T-helper 1 cell treated with Interleukin-12 subunit alpha and Interleukin-12 subunit beta and Interleukin-4 antibody, amounts not matched to agents 30 μg/mL and 1 μg/mL, for 36 hours (primary cell): ENCODE results near the gene CTIF.

Source experiments
- H3K27ac Mint-ChIP-seq: one replicate; pipeline ENCODE4 v1.8.0; 2021; ENCODE audit warnings: mild to moderate bottlenecking, mixed read lengths
- H3K27me3 Mint-ChIP-seq: one replicate; pipeline ENCODE4 v1.8.0; 2021; ENCODE audit warnings: low read depth, mixed read lengths
- H3K36me3 Mint-ChIP-seq: one replicate; pipeline ENCODE4 v1.8.0; 2021; ENCODE audit warnings: low read depth, mixed read lengths
- H3K4me1 Mint-ChIP-seq: one replicate; pipeline ENCODE4 v1.8.0; 2021; ENCODE audit warnings: low read depth, mixed read lengths
- H3K4me3 Mint-ChIP-seq: one replicate; pipeline ENCODE4 v1.8.0; 2021; ENCODE audit warnings: mild to moderate bottlenecking, moderate library complexity, mixed read lengths
- H3K9me3 Mint-ChIP-seq: one replicate; pipeline ENCODE4 v1.8.0; 2021; ENCODE audit warnings: mixed read lengths

CTIF gene

GRCh38 chr18:48607056-48607984 lies 68.5 kb downstream of the CTIF start:
- H3K36me3 Mint-ChIP-seq = no peaks in the 10 kb centered on the region
- H3K27ac Mint-ChIP-seq = no peak overlapping the region
- H3K9me3 Mint-ChIP-seq = no peaks in the 10 kb centered on the region
- no peak overlapping the region for H3K4me3 Mint-ChIP-seq
- no peaks in the 10 kb centered on the region for H3K4me1 Mint-ChIP-seq
- H3K27me3 Mint-ChIP-seq = no peaks in the 10 kb centered on the region

GRCh38 chr18:48608581-48608980 lies 69.8 kb downstream of the CTIF start:
- H3K4me1 Mint-ChIP-seq = no peaks in the 10 kb centered on the region
- H3K27ac Mint-ChIP-seq = no peak overlapping the region
- no peaks in the 10 kb centered on the region for H3K27me3 Mint-ChIP-seq

GRCh38 chr18:48609114-48609513 lies 70.3 kb downstream of the CTIF start:
- Mint-ChIP-seq H3K27ac (no peak overlapping the region), H3K9me3 (no peaks in the 10 kb centered on the region), H3K27me3 (no peaks in the 10 kb centered on the region), H3K36me3 (no peaks in the 10 kb centered on the region), H3K4me3 (no peak overlapping the region), H3K4me1 (no peaks in the 10 kb centered on the region)

More at GRCh38 chr18:48608581-48608980, 69.8 kb downstream of the CTIF start:
- Mint-ChIP-seq H3K9me3 (no peaks in the 10 kb centered on the region), H3K36me3 (no peaks in the 10 kb centered on the region), H3K4me3 (no peak overlapping the region)

GRCh38 chr18:48609820-48610815 lies 71.3 kb downstream of the CTIF start:
- Mint-ChIP-seq H3K4me1 (no peaks in the 10 kb centered on the region), H3K4me3 (no peak overlapping the region), H3K9me3 (no peaks in the 10 kb centered on the region), H3K36me3 (no peaks in the 10 kb centered on the region), H3K27ac (no peak overlapping the region), H3K27me3 (no peaks in the 10 kb centered on the region)

GRCh38 chr18:48611203-48611602 lies 72.4 kb downstream of the CTIF start:
- no peaks in the 10 kb centered on the region for H3K36me3 Mint-ChIP-seq
- H3K4me1 Mint-ChIP-seq = no peaks in the 10 kb centered on the region
- no peaks in the 10 kb centered on the region for H3K9me3 Mint-ChIP-seq
- no peak overlapping the region for H3K4me3 Mint-ChIP-seq
- no peak overlapping the region for H3K27ac Mint-ChIP-seq
- no peaks in the 10 kb centered on the region for H3K27me3 Mint-ChIP-seq

GRCh38 chr18:48611785-48612480 lies 73.1 kb downstream of the CTIF start:
- no peaks in the 10 kb centered on the region for H3K27me3 Mint-ChIP-seq
- H3K9me3 Mint-ChIP-seq = no peaks in the 10 kb centered on the region
- no peak overlapping the region for H3K27ac Mint-ChIP-seq
- H3K4me3 Mint-ChIP-seq = no peak overlapping the region
- no peaks in the 10 kb centered on the region for H3K4me1 Mint-ChIP-seq
- H3K36me3 Mint-ChIP-seq = no peaks in the 10 kb centered on the region

- no peak overlapping the region for H3K4me3 Mint-ChIP-seq
- H3K27ac Mint-ChIP-seq = no peak overlapping the region
- H3K4me1 Mint-ChIP-seq = no peaks in the 10 kb centered on the region
- no peaks in the 10 kb centered on the region for H3K36me3 Mint-ChIP-seq
- H3K9me3 Mint-ChIP-seq = no peaks in the 10 kb centered on the region
- H3K27me3 Mint-ChIP-seq = no peaks in the 10 kb centered on the region
Measured at GRCh38 chr18:48612511-48612910, 73.7 kb downstream of the CTIF start.

GRCh38 chr18:48612917-48613316 lies 74.1 kb downstream of the CTIF start:
- Mint-ChIP-seq H3K4me3 (no peak overlapping the region), H3K4me1 (no peaks in the 10 kb centered on the region), H3K27ac (no peak overlapping the region), H3K27me3 (no peaks in the 10 kb centered on the region), H3K9me3 (no peaks in the 10 kb centered on the region), H3K36me3 (no peaks in the 10 kb centered on the region)

- no peaks in the 10 kb centered on the region for H3K36me3 Mint-ChIP-seq
- no peaks in the 10 kb centered on the region for H3K4me1 Mint-ChIP-seq
- H3K4me3 Mint-ChIP-seq = no peak overlapping the region
- no peaks in the 10 kb centered on the region for H3K9me3 Mint-ChIP-seq
- H3K27ac Mint-ChIP-seq = no peak overlapping the region
- H3K27me3 Mint-ChIP-seq = no peaks in the 10 kb centered on the region
Measured at GRCh38 chr18:48613589-48614404, 75.0 kb downstream of the CTIF start.

- Mint-ChIP-seq H3K4me1 (no peaks in the 10 kb centered on the region), H3K4me3 (no peak overlapping the region), H3K27me3 (no peaks in the 10 kb centered on the region), H3K36me3 (no peaks in the 10 kb centered on the region), H3K9me3 (no peaks in the 10 kb centered on the region), H3K27ac (no peak overlapping the region)
Measured at GRCh38 chr18:48615566-48616401, 77.0 kb downstream of the CTIF start.

GRCh38 chr18:48616484-48617255 lies 77.8 kb downstream of the CTIF start:
- H3K4me3 Mint-ChIP-seq = no peak overlapping the region
- H3K27ac Mint-ChIP-seq = no peak overlapping the region
- H3K27me3 Mint-ChIP-seq = no peaks in the 10 kb centered on the region
- H3K36me3 Mint-ChIP-seq = no peaks in the 10 kb centered on the region
- no peaks in the 10 kb centered on the region for H3K4me1 Mint-ChIP-seq
- no peaks in the 10 kb centered on the region for H3K9me3 Mint-ChIP-seq

GRCh38 chr18:48617844-48618497 lies 79.1 kb downstream of the CTIF start:
- Mint-ChIP-seq H3K4me3 (no peak overlapping the region), H3K9me3 (no peaks in the 10 kb centered on the region), H3K27me3 (no peaks in the 10 kb centered on the region), H3K36me3 (no peaks in the 10 kb centered on the region), H3K4me1 (no peaks in the 10 kb centered on the region), H3K27ac (no peak overlapping the region)
